ENCODE results near the gene PIKFYVE. TPM values are rescaled to one million over a fixed set of nuclear protein-coding genes. Genes with fewer than 3 reads are reported as not detected.

PIKFYVE gene
- total RNA-seq, 1 experiment from 2014 or later = 27.8 TPM

Other genes starting within 250 kb of the PIKFYVE start
- 5.1 and 5.3 TPM in 2 replicates for gene PLEKHM3, start 240.7 kb upstream of the PIKFYVE start, total RNA-seq (2014; rRNA removed; shearing (Covaris generic))
- 5.2 and 5.5 TPM in 2 replicates for gene CRYGD, start 141.7 kb upstream of the PIKFYVE start, total RNA-seq (2014; rRNA removed; shearing (Covaris generic))
- not detected in 2 replicates for gene CRYGC, start 136.4 kb upstream of the PIKFYVE start, total RNA-seq (2014; rRNA removed; shearing (Covaris generic))
- 0.94 TPM in 1 of 2 replicates, not detected in the other for gene CRYGB, start 120.1 kb upstream of the PIKFYVE start, total RNA-seq (2014; rRNA removed; shearing (Covaris generic))
- gene CRYGA, start 102.7 kb upstream of the PIKFYVE start, total RNA-seq (2014; rRNA removed; shearing (Covaris generic)) = not detected in 2 replicates
- 0.76 TPM in 1 of 2 replicates, not detected in the other for gene C2orf80, start 76.2 kb upstream of the PIKFYVE start, total RNA-seq (2014; rRNA removed; shearing (Covaris generic))
- 347 and 410 TPM in 2 replicates for gene IDH1, start 11.2 kb upstream of the PIKFYVE start, total RNA-seq (2014; rRNA removed; shearing (Covaris generic))
- gene PTH2R, start 140.5 kb downstream of the PIKFYVE start, total RNA-seq (2014; rRNA removed; shearing (Covaris generic)) = 0.03 and 0.15 TPM in 2 replicates